Left renal pelvis (tissue), 4 donors: Measurements from ENCODE around the gene URAD. TPM values are rescaled to one million over a fixed set of nuclear protein-coding genes. Genes with fewer than 3 reads are reported as not detected.

Experiments used
- DNase-seq, 4 donors: peaks; one replicate each; pipeline ENCODE4 v3.0.0-alpha.2; 2013; ENCODE audit warnings: low read depth in 4 of 4, low spot score in 3 of 4
- polyA plus RNA-seq, 4 donors: library from polyadenylated mRNA; unstranded; fragments of 120-200 nt; gene quantifications; one replicate each; pipeline ENCODE4 v1.2.1, GENCODE V29; 2013; ENCODE audit not compliant: insufficient read length in 4 of 4

The URAD gene
- polyA plus RNA-seq, 4 donors = not detected

DNA sequence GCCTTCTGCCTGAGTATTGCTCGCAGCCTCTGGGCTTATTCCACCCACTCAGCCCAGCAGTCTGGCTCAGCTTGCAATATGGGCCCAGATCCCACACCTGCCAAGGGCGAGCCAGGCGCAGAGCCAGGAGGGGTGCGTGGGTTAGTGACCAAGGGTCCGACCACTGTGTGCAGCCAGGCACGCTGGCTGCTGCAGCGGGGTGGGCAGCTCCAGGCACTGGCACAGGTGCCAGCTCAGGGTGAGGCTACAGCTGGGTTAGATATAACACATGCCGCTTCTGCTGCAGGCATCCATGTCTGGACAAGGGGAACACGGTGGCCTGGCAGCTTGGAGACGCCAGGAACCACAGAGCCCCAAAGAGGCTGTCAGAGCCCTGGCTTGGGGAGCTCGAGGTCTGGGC, 12.6 kb upstream of the URAD start:
- no peak for DNase-seq

DNA sequence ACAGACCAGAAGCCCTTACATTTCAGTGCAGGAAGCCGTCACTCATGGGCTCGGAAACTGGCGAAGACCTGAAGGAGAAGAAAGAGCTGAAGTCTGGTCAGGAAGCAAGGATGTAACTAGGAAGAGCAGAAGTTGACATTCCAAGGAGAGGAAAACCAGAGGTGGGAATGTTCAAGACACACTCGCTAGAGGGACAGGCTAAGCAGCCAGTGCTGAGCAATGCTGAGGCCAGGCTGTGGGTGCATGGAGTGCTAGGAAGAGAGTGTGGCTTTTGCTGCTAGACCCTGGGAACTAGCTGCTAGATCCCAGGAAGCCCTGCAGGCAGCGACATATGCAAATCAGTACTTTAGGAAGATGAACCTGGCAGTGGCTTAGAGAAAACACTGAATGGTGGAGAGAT, 12.1 kb upstream of the URAD start:
- DNase-seq = no peak

DNA sequence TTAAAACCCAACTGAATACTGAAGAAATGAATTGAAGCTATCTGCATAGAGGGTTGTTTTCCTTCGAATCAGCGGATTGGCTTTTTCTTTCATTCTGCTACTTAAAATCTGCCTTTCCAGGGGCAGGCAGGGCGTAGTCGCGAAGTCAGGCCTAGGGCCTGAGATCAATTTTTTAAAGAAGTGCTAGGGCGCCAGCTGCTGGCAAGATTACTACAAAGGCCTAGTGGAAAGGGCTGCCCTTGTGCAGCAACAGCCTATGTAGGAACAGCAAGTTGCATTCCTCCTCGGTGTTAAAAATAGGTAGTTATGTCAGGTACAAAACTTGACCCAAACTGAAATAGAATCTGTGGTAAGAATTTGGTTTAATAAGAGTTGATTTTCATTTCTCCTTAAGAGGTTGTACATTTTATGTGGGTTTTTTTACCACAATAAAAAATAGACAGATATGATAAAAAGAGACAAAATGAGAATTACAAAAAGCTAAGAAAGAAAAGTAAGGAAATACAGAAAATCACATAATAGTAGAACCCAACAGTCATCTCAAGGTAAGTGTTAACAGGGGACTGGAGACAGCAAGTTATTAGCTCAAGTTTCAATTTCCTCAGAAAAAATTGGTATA, 9.5 kb upstream of the URAD start:
- DNase-seq = no peak

DNA sequence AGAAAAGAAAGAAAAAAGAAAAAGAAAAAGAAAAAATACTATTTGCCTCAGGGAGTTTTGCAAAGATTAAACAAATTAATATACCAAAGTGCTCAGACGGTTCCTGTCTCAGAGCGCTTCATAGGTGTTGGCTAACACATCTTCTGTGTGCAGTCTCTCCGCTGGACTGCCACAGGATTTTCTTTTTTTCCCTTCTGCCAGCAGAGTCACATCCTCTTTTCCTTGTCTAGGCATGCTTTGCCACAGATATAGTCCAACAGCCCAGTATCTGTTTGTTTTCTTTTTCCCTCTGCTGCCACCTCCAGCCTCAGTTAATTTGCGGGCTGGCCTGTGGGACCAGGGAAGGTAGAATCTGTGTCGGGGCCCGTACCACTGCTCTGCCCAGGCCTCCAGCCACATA, 3.4 kb upstream of the URAD start:
- DNase-seq = no peak

DNA sequence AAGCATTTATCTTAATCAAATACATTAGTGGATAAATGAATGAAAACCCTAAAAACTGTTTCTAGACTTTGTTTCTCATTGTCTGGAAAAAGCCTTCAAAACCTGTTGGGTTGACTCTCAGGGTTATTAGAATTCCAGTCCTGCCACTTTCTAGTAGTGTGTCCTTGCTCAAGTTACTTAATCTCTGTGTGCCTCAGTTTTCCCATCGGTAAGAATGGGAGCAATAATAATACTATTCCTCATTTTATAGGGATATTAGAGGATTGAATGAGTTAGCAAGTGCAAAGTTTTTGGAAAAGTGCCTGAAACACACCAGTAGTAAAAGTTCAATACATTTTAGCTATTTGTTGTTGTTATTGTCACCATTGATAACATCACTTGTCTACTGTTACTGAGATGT, 2.9 kb downstream of the URAD start:
- DNase-seq = no peak

DNA sequence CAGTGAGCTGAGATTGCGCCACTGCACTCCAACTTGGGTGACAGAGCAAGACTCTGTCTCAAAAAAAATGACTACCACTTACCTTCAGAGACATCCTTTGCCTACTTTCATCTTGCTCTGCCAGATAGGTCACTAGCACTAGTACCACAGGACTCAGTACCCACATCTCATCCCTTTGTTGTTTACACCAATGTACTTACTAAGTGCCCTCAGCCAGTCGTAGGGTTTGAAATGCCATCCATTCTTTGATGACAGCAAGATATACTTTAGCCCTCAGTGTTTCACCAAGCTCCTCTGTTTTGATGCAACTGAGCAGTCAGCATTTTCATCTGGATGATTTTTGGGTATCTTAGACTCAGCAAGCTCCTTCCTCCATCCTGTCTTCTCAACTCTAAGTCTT, 6.1 kb downstream of the URAD start:
- no peak for DNase-seq

DNA sequence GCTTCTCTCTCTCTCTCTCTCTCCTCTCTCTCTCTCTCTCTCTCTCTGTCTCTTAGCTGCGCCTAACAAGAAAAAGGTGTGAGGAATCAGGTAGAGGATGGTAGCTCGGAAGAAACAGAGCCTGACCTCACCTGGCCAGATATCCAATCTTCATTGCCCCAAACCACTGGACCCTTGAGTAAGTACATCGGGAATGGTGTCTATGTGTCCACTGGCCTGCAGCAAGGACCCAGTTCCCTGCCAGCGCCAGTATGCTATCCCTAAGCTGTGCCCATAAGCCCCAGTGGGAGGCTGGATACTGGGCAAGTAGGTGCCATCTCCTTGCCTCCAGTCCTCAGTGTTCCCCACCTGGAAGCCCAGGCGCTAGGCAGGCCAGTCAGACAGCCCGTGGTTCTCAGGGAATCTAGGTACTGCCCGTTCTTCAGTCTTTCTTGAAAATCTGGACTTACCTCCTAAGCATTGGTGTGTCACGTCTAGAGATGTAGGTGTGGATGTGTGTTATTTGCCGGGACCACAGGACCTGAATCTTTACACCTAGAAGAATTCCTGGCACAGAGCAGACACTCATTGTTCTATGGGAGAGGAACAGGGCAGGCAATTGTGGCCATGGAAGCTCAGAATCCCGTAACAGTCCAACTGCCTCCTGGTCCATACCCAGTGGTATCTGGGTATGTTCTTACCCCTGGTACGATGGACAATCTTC, 7.3 kb downstream of the URAD start:
- no peak for DNase-seq

DNA sequence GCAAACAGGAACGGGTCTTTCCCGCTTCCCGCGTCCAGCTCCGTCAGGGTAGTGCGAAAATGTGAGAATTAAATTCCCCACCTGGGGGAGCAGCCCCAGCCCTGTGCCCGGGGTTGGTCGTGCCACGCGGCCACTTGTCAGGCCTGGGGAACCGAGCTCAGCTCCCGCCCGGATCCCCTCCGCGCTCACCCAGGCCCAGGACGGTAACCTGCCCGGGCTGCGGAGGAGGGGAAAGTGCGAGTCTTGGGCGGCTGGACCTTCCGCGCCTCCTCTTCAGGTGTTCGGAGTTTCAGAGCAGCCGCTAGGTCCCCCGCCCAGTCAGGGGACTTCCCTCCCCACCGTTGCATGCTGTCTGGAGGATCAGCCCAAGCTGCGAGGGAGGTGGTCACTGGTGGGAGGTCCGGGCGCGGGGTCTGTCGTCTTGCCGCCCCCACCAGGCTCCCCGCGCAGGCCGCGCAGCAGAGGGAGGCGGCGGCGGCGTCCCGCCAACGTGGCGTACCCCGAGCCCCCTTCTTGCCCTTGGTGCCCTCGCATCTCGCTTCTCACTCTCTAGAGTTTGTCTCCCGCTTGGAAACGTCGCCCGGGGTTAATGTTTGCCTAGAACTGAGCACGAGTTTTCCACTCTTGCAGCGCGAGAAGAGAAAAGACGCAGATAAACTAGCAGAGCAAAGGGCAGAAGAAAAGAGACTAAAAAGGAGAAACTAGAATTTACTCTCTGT, 8.1 kb downstream of the URAD start:
- no peak for DNase-seq

DNA sequence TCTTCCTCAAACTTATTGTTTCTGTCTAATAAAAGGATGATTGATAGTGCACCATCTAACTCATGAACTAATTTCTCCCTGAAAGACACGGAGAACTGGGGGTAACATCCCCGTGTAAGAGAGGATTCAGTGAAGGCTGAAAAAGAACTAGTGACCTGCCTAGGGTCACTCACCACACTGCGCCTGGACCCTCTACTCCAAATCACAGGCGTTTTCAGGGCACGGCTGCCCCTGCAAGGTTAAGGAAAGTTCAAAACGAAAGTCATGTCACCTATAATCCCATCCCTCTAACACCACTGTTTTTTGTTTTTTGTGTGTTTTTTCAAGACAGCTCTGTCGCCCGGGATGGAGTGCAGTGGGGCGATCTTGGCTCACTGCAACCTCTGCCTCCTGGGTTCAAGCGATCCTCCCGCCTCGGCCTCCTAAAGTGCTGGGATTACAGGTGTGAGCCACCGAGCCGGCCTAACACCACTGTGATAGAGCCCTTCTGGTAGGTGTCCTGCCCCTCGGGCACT, 8.7 kb downstream of the URAD start:
- DNase-seq = no peak

DNA sequence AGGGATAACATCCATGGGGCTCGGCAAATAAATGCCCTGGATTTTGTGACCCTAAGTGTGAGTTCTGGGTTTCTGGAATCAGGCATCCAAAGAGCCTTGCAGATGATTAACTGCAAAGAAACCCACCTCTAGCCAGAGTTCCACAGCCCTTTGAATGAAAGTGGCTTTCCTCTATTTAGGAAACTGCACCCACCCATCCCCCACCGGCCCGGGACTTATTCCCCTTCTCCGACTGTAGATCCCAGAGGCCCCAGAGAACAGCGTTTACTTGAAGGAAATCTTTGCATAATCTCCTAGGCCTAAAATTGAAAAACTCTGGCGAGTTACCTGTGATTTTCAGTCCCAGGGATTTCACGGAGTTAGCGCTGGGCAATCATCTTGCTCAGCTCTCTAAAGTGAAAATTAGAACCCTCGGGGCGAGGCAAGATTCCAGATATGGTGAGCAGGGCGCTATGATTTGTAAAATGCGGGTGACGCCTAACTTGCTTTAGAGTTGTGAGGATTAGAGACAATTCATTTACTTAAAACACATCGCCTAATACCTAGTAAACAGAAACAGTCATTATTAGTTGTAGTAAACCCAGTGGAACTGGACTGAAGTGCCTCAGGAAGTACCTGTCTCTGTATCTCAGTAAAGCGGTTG, 9.4 kb downstream of the URAD start:
- no peak for DNase-seq

DNA sequence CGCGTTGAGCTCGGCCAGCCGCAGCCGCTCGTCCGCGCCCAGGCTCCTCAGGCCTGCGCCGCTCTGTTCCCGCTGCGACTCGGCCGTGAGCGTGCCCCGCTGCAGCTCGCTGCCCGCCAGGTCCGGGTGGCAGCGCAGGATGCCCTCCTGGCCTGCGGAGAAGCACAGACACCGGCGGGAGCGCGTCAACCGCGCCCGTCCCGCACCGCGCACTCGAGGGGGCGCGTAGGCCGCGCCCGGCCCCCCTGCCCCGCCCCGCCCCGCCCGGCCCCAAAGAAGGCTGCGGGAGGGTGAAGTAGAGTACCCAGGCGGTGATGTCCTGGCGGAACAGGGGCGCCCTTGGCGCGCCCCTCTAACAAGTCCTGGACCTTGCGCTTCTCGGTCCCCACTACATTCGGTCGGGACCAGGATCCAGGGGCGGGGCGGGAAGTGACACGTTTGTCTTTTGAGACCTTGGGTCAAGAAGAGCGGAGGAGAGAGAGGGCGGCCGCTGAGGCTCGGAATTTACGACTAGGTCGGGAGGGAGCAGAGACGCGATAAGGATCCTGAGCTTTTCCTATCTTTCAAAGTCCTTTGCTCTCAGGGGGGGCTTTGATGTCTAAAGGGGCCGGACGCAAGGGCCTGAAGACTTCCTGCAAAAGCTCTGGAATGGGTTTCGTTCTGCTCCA, 10.1 kb downstream of the URAD start:
- no peak for DNase-seq

DNA sequence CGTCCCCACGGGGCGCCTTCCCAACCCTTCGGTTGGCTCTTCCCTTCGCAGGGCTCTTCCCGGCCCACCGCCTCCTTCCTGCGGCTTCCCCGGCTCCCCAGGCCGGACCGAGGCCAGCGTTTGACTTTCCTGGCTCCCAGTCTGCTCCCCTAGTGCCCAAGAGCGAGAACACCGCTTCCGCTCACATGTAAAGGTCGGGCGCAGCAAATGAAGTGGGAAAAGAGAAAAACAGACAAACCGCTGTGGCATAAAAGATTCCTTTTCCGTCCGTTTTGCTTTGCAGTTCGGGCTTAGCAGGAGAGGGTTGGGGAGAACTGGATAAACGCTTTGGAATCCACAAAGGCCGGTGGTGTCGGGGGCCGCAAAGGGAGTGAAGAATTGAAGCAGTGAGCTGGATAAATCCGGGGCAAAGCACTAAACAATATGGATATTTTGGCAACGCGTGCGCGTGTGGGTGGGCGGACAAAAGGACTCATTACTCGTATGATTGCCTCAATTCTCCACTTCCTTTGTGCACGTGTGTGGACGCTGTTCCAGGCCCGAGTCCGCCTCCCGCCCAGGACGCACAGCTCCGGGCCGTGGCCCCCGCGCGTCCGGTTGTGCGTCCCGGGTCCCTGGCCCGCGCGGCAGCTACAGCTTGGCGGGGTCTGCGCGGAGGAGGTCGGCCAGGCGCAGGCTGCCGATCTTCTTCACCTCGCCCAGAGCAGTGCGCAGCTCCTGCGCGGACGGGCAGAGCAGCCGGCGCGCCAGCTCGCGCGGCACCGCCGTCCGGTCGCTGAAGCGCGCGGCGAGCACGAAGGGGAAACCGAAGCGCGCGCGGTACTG, 10.8 kb downstream of the URAD start:
- DNase-seq = no peak

DNA sequence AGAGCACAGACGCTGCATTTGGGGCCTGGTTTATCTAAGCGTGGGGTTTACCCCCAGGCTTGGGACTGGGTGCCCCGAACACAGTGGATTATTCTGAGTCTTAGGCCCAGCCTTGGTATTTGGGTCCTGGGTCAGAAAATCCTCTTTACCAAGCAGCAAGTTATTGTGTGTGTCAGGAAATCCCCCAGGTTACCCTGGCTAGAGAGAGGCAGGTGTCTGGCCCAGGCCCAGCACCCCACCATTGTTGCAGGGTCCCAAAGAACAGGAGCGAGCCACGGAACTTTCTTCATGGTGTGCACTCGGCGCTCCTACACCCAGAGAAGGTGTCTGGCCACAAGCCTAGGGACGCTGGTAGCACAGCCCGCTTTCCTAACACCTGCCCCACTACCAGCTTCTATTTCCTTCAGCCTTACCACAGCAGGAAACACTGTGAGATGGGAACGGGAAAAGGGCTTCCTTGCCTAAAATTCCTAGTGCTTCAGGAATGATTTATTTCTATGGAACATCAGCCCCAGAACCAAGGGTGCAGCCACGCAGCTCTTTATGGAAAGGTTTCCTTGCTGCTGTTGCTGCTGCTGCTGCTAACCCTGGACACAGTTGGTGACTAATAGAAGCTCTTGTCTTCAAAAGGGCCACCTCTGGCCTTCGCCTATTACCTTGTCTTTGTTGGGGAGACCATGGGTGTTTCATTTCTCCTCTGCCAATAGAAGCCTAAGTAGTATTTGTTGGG, 12.0 kb downstream of the URAD start:
- DNase-seq = no peak

DNA sequence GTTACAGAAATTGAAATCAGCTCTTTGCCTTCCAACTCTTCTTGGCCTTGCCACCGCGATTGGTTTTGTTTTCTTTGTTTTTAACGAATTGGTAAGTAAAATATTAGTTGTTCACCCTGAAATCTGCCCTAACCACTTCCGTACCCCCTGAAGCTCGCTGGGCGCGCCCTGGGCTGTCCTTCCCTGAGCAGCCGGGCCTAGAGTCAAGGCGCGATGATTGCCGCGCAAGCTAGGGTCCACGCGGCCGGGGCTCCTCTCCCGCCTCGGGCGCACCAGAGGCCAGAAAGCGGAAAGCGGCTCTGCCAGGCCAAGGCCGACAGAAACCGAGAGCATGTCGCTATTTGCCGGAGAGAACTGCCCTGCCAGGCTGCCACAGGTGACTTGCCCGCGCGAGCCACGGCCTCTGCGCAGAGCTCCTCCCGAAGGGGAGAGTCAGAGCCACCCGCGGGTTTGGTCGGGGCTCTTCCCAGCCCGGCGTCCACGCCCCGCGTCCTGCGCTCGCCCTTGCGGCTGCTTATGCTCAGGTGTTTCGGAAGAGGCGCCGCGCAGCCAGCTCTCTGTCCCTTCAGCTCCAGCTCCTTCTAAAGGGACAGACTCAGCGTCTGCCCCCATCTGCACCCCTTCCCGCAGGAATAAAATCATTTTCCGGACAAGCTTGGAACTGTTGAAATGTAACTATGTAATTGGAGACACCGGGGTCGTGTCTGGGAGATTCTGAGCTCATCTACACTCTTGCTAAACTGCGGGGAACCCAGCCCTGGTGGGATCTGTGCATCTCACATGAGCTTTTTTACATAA, 12.7 kb downstream of the URAD start:
- DNase-seq = no peak

DNA sequence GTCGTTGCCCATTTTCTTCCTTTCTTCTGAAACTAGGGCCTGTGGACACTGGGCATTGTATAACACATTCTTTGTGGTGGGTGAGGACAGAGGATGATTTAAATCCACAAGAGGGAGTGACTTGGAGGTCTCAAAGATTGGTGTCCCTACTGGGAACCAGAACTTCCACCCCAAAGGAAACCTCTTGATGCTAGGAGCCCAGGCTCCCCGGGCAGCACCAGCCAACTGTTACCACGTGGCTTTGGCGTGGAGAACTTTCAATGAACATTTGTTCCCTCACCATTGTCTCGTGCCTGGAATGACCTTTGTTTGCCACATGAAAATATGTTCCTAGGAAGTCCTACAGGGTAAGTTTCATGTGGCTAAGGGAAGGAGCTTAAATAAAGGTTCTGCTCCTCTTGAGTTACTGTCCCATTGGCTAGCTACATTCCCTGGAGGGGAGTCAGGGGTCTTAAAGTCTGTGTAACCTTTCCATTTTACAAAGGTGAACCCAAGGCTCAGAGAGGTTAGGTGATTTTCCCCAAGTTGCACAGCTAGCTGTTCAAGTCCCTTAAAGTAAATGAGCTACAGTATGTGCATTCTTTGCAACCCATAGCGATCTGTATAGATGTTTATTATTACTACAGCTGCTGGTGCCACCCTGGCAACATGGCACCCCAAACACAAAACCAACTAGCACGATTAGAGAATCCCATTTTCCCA, 14.4 kb downstream of the URAD start:
- DNase-seq = no peak

DNA sequence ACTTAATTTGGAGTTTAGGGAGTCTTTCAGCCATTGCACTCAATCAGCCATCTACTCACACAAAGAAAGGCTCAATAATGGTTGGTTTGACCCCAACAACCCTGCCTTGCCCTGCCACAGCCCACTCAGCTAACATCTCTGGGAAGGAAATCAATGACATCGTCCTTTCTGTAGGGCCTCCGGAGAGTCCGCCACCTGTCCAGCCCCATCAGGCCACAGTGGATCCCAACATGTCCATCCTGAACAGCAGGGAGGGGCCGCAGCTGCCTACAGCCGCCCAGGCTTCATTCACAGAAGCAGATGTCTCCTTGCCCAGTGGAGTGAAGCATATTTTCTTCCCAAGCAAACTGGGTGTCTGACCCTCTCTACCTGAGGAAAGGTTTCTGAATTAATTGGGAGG, 15.2 kb downstream of the URAD start:
- DNase-seq = no peak

DNA sequence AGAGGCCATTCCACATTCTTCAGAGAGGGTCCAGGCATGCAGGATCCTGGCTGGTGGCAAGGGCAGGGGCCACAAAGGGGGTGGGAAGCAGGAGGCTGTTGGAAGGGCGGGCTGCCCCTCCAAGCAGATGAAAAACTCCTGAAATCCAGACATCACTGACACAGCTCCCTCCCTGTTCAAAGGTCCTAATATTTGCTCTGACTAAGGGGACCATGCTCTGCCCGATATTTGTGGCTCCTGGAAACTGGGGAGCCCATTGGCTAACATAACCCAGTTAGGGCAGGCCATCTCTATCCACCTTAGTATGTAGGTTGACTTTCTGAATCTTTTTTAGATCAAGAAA, 16.0 kb downstream of the URAD start:
- no peak for DNase-seq
